ENCODE measurements around the gene PTPN14. TPM values are rescaled to one million over a fixed set of nuclear protein-coding genes. Genes with fewer than 3 reads are reported as not detected.

The PTPN14 gene
- total RNA-seq, 1 experiment from 2014 or later = 37.5 TPM

- no peak for TF ChIP-seq YY1 (IDR thresholded peaks at IDR 0.05; ENCODE audit: extremely low read depth, insufficient replicate concordance, low read depth, low read length)
- TF ChIP-seq ATF3 (IDR thresholded peaks at IDR 0.05) = no peak
- TF ChIP-seq EZH2 (IDR thresholded peaks at IDR 0.05) = no peak
- TF ChIP-seq SRF (IDR thresholded peaks at IDR 0.05; ENCODE audit: low read depth) = no peak
- no peak for TF ChIP-seq REST (IDR thresholded peaks at IDR 0.05; ENCODE audit: low read depth)
- no peak for TF ChIP-seq ZFX (IDR thresholded peaks at IDR 0.05)
- TF ChIP-seq CTCF (IDR thresholded peaks at IDR 0.05 in 2 of 3, conservative IDR thresholded peaks at IDR 0.05 in 1 of 3; ENCODE audit: borderline replicate concordance in 1 of 3, insufficient read depth in 1 of 3, low read depth in 2 of 3, low read length in 2 of 3) = no peak
- no peak for TF ChIP-seq CEBPB (IDR thresholded peaks at IDR 0.05; ENCODE audit: low read depth)
- no peak overlapping the region for H3K9ac ChIP-seq (ENCODE audit: low read length)
- H3K27ac ChIP-seq (ENCODE audit: low read depth, low read length) = no peak overlapping the region
- H4K20me1 ChIP-seq (ENCODE audit: insufficient read depth) = no peaks in the 10 kb centered on the region
- H3K27me3 ChIP-seq (ENCODE audit: insufficient read depth, low read length) = no peaks in the 10 kb centered on the region
- no peak for DNase-seq (ENCODE audit: low read depth, low spot score)
- H3K9me2 ChIP-seq (ENCODE audit: insufficient read depth) = no peaks in the 10 kb centered on the region
- no peak overlapping the region for H2AFZ ChIP-seq (ENCODE audit: low read depth, low read length, poor library complexity, severe bottlenecking)
- intact Hi-C loops (cut with micrococcal nuclease) = no loop called here
- RAD21 ChIA-PET (ENCODE audit: low non-redundant PET in 1 of 2, low total read pairs in 2 of 2, uncharacterized antibody in 2 of 2, unreplicated experiment in 2 of 2) = no interaction called here
- no peak overlapping the region for H3K4me2 ChIP-seq (ENCODE audit: low read length)
- CTCF ChIA-PET = interaction anchor here (0.7 kb wide), 1 partner anchor 9 kb away, joined by 3 read pairs; no protein-coding TSS in a partner anchor
- no peaks in the 10 kb centered on the region for H3K4me1 ChIP-seq (ENCODE audit: control insufficient read depth in 1 of 2, insufficient read depth in 2 of 2, low read length in 2 of 2)
- H3K4me3 ChIP-seq (replicated peaks in 1 of 2; ENCODE audit: low read depth in 1 of 2, low read length in 2 of 2) = no peak overlapping the region
- no peaks in the 10 kb centered on the region for H3K9me3 ChIP-seq (ENCODE audit: control insufficient read depth in 1 of 2, insufficient read depth in 1 of 2, low read depth in 1 of 2, low read length in 2 of 2)
- no peak for ATAC-seq
- no peaks in the 10 kb centered on the region for H3K79me2 ChIP-seq (ENCODE audit: insufficient read depth, low read length)
- H3K36me3 ChIP-seq (ENCODE audit: control insufficient read depth in 1 of 2, insufficient read depth in 2 of 2, low read length in 2 of 2) = peaks cover 3 to 7% of the 10 kb centered on the region in 2 experiments; a peak in 1 of 4 replicates
- POLR2A ChIA-PET = no interaction called here
- no TSS peak for BruUV-seq (replicated peaks)
Observed at GRCh38 chr1:214354440-214355148, 196.8 kb downstream of the PTPN14 start.
